Osteoblast (primary cell): ENCODE measurements around the gene ZNF564. TPM values are rescaled to one million over a fixed set of nuclear protein-coding genes. Genes with fewer than 3 reads are reported as not detected.

Experiments used
- DNase-seq: peaks from one replicate; pipeline ENCODE4 v3.0.0; 2011; ENCODE audit warnings: low spot score, mixed read lengths; ENCODE audit not compliant: insufficient read length; ENCODE audit errors: missing footprints
- H2AFZ ChIP-seq: 2 replicates; pipeline ENCODE4 v1.6.0; 2011; ENCODE audit warnings: mild to moderate bottlenecking, low read length
- H3K27ac ChIP-seq: 2 replicates; pipeline ENCODE4 v1.5.1; 2011; ENCODE audit warnings: mild to moderate bottlenecking, low read depth, low read length, moderate library complexity
- H3K27me3 ChIP-seq: 2 replicates; pipeline ENCODE4 v1.6.0; 2012; ENCODE audit warnings: mild to moderate bottlenecking, control low read depth, inconsistent platforms, low read length, moderate library complexity; ENCODE audit not compliant: insufficient read depth
- H3K36me3 ChIP-seq: 2 replicates; pipeline ENCODE4 v1.5.1; 2011; ENCODE audit warnings: mild to moderate bottlenecking, low read length, control low read depth, moderate library complexity; ENCODE audit not compliant: insufficient read depth
- H3K4me1 ChIP-seq: 2 replicates; pipeline ENCODE4 v1.5.1; 2011; ENCODE audit warnings: mild to moderate bottlenecking, low read length, control low read depth, moderate library complexity; ENCODE audit not compliant: insufficient read depth
- H3K4me2 ChIP-seq: 2 replicates; pipeline ENCODE4 v1.6.0; 2011; ENCODE audit warnings: mild to moderate bottlenecking, low read length; ENCODE audit not compliant: insufficient read depth
- H3K4me3 ChIP-seq: fragments of 200-600 bp; sonication (generic); 3 replicates; pipeline ENCODE4 v1.5.1; 2012; ENCODE audit warnings: mild to moderate bottlenecking, low read length, inconsistent platforms; ENCODE audit not compliant: insufficient read depth
- H3K79me2 ChIP-seq: 2 replicates; pipeline ENCODE4 v1.6.0; 2012; ENCODE audit warnings: mild to moderate bottlenecking, low read length, control low read depth, inconsistent platforms; ENCODE audit not compliant: insufficient read depth
- H3K9me3 ChIP-seq: 2 replicates; pipeline ENCODE4 v1.5.1; 2011; ENCODE audit warnings: low read depth, low read length, control low read depth
- H4K20me1 ChIP-seq: 2 replicates; pipeline ENCODE4 v1.6.0; 2012; ENCODE audit warnings: mild to moderate bottlenecking, low read length, control low read depth; ENCODE audit not compliant: insufficient read depth
- CTCF ChIP-seq: IDR thresholded peaks from 2 replicates; pipeline ENCODE4 v1.5.1; 2011; ENCODE audit warnings: mild to moderate bottlenecking, low read depth, low read length, moderate library complexity; ENCODE audit errors: extremely low read depth
- total RNA-seq: library from RNA; depleted of rRNA; stranded (reverse); fragments of >200 nt; gene quantifications from 2 replicates; pipeline ENCODE4 v1.2.3, GENCODE V29; 2012

Gene ZNF564
- total RNA-seq, 1 donor = 9.0 TPM

- Histone ChIP-seq H3K9me3 (peaks cover 2% of the 10 kb centered on the region), H3K27me3 (no peaks in the 10 kb centered on the region), H3K79me2 (peaks cover 71% of the 10 kb centered on the region), H3K36me3 (peaks cover 9% of the 10 kb centered on the region), H3K4me3 (no peak overlapping the region), H2AFZ (no peak overlapping the region), H3K27ac (no peak overlapping the region), H4K20me1 (peaks cover 14% of the 10 kb centered on the region), H3K4me1 (peaks cover 14% of the 10 kb centered on the region), H3K4me2 (no peak overlapping the region)
- no peak for DNase-seq
- no peak for TF ChIP-seq CTCF
Observed at GRCh38 chr19:12546903-12547302, 4.4 kb downstream of the ZNF564 start.

GRCh38 chr19:12546068-12546467, 5.2 kb downstream of the ZNF564 start:
- no peaks in the 10 kb centered on the region for H3K27me3 ChIP-seq
- peaks cover 12% of the 10 kb centered on the region for H3K4me1 ChIP-seq
- peaks cover 76% of the 10 kb centered on the region for H3K79me2 ChIP-seq
- peaks cover 19% of the 10 kb centered on the region for H4K20me1 ChIP-seq
- no peak overlapping the region for H2AFZ ChIP-seq
- H3K36me3 ChIP-seq = peaks cover 15% of the 10 kb centered on the region
- peaks cover 2% of the 10 kb centered on the region for H3K9me3 ChIP-seq
- no peak for TF ChIP-seq CTCF
- no peak overlapping the region for H3K4me2 ChIP-seq
- H3K27ac ChIP-seq = no peak overlapping the region
- DNase-seq = no peak
- H3K4me3 ChIP-seq = no peak overlapping the region

- peaks cover 20% of the 10 kb centered on the region for H4K20me1 ChIP-seq
- peaks cover 2% of the 10 kb centered on the region for H3K9me3 ChIP-seq
- H3K27ac ChIP-seq = no peak overlapping the region
- DNase-seq = no peak
- H3K4me1 ChIP-seq = peaks cover 12% of the 10 kb centered on the region
- no peak overlapping the region for H2AFZ ChIP-seq
- H3K4me2 ChIP-seq = no peak overlapping the region
- peaks cover 17% of the 10 kb centered on the region for H3K36me3 ChIP-seq
- TF ChIP-seq CTCF = no peak
- no peak overlapping the region for H3K4me3 ChIP-seq
- H3K27me3 ChIP-seq = no peaks in the 10 kb centered on the region
- peaks cover 76% of the 10 kb centered on the region for H3K79me2 ChIP-seq
Observed at GRCh38 chr19:12545267-12545666, 6.0 kb downstream of the ZNF564 start.

- H3K79me2 ChIP-seq = peaks cover 74% of the 10 kb centered on the region
- no peak for TF ChIP-seq CTCF
- H4K20me1 ChIP-seq = peaks cover 20% of the 10 kb centered on the region
- peaks cover 12% of the 10 kb centered on the region for H3K4me1 ChIP-seq
- DNase-seq = peak; percentile 78
- peak overlapping the region; percentile 40 for H3K4me3 ChIP-seq
- H3K9me3 ChIP-seq = peaks cover 2% of the 10 kb centered on the region
- H3K36me3 ChIP-seq = peaks cover 20% of the 10 kb centered on the region
- H3K27me3 ChIP-seq = no peaks in the 10 kb centered on the region
- H3K4me2 ChIP-seq = peak overlapping the region; percentile 45
- no peak overlapping the region for H2AFZ ChIP-seq
- H3K27ac ChIP-seq = peak overlapping the region; percentile 42
Observed at GRCh38 chr19:12544401-12544876, 6.8 kb downstream of the ZNF564 start.
